K562 treated with DMSO at 1 percent for 4 hours (cell line): Measurements from ENCODE around the gene PAPOLA. TPM values are rescaled to one million over a fixed set of nuclear protein-coding genes. Genes with fewer than 3 reads are reported as not detected.

Experiments used
- total RNA-seq: library from RNA; unstranded; fragments of 300-600 nt; gene quantifications from 2 replicates; pipeline ENCODE4 v1.2.3, GENCODE V29; 2022; ENCODE audit not compliant: insufficient read depth

Gene PAPOLA
- 71.5 and 77.0 TPM in 2 replicates for total RNA-seq

GRCh38 chr14:96501740-96502620 lies at the start of gene PAPOLA:
TSS of gene PAPOLA (plus strand) at chr14:96502382. CDS start at chr14:96502593, 211 bp downstream.

Other genes starting within 250 kb of the PAPOLA start
- gene BDKRB1, start 246.2 kb upstream of the PAPOLA start, total RNA-seq, result not detected in 2 replicates
- 6.5 and 10.8 TPM in 2 replicates for gene ATG2B, start 139.0 kb upstream of the PAPOLA start, total RNA-seq
- 60.5 and 64.8 TPM in 2 replicates for gene GSKIP, start 138.9 kb upstream of the PAPOLA start, total RNA-seq
- 0.40 and 1.1 TPM in 2 replicates for gene AK7, start 110.3 kb upstream of the PAPOLA start, total RNA-seq